HCT116 (cell line): ENCODE data around the gene ITGA7. TPM values are rescaled to one million over a fixed set of nuclear protein-coding genes. Genes with fewer than 3 reads are reported as not detected.
A peak's percentile ranks its signal among the peaks of the same experiment; 100 is the strongest.

Experiments
- ATAC-seq: fragments of 200-7000 bp; cut with Tn5 transposase; 2 replicates; pipeline ENCODE4 v1.9.1; 2020; ENCODE audit warnings: mild to moderate bottlenecking, moderate library complexity
- BruUV-seq: library from RNA; stranded (reverse); fragments of 400-500 nt; replicated peaks from 2 replicates; lab custom pipeline; 2021; lab: Mats Ljungman, UMichigan
- CTCF ChIA-PET: fragments of 300-600 bp; sonication (Branson Sonifier 250); formaldehyde crosslinking; loops from one replicate; lab custom pipeline; 2021; ENCODE audit warnings: antibody characterized with exemption; lab: Charles Lee
- POLR2A ChIA-PET: fragments of 300-600, 350-600 bp; sonication (Branson Sonifier 250); formaldehyde crosslinking; loops from one replicate; lab custom pipeline; 2021; ENCODE audit warnings: antibody characterized with exemption; lab: Charles Lee
- RAD21 ChIA-PET, 2 experiments: fragments of 300-600 bp; sonication (Branson Sonifier 250); formaldehyde crosslinking; loops; one replicate each; lab custom pipeline; 2023; ENCODE audit warnings: low total read pairs in 2 of 2; ENCODE audit not compliant: uncharacterized antibody in 2 of 2, unreplicated experiment in 2 of 2, low non-redundant PET in 1 of 2; lab: Charles Lee
- DNase-seq: peaks from one replicate; pipeline ENCODE4 v3.0.0-alpha.2; 2010; ENCODE audit warnings: low read depth, low spot score
- H2AFZ ChIP-seq: fragments of 200-600 bp; shearing (Covaris generic), sonication (generic); 2 replicates; pipeline ENCODE4 v1.6.1; 2017; ENCODE audit warnings: low read depth, mixed run types, mixed read lengths, antibody characterized with exemption, low read length; ENCODE audit not compliant: poor library complexity, severe bottlenecking
- H3K27ac ChIP-seq: 2 replicates; pipeline ENCODE4 v1.5.1; 2012; ENCODE audit warnings: low read depth, low read length
- H3K27me3 ChIP-seq: fragments of 200-600 bp; sonication (generic); 2 replicates; pipeline ENCODE4 v1.6.1; 2016; ENCODE audit warnings: mixed run types, low read length, mixed read lengths; ENCODE audit not compliant: insufficient read depth
- H3K36me3 ChIP-seq, 2 experiments: fragments of 200-500 bp in 1 of 2; fragments of 200-600 bp in 1 of 2; sonication (Bioruptor generic) in 1 of 2; sonication (generic) in 1 of 2; 2 replicates each; pipeline versions ENCODE4 v1.5.1 to v1.6.1; 2014 to 2016; ENCODE audit warnings: low read length in 2 of 2, inconsistent platforms in 1 of 2, mixed read lengths in 1 of 2, mixed run types in 1 of 2; ENCODE audit not compliant: insufficient read depth in 2 of 2, control insufficient read depth in 1 of 2
- H3K4me1 ChIP-seq, 2 experiments: fragments of 200-600 bp in 1 of 2; sonication (generic) in 1 of 2; 2 replicates each; pipeline versions ENCODE4 v1.5.1 to v1.6.1; 2012 to 2017; ENCODE audit warnings: low read length in 2 of 2, inconsistent platforms in 1 of 2, mild to moderate bottlenecking in 1 of 2, mixed read lengths in 1 of 2, mixed run types in 1 of 2, moderate library complexity in 1 of 2; ENCODE audit not compliant: insufficient read depth in 2 of 2, control insufficient read depth in 1 of 2
- H3K4me2 ChIP-seq: fragments of 200-600 bp; sonication (generic); 2 replicates; pipeline ENCODE4 v1.6.1; 2017; ENCODE audit warnings: mixed run types, low read length, mixed read lengths
- H3K4me3 ChIP-seq, 2 experiments: fragments of 200-600 bp in 1 of 2; sonication (generic) in 1 of 2; replicated peaks in 1 of 2; 2 replicates each; pipeline ENCODE4 v1.5.1; 2011 to 2016; ENCODE audit warnings: low read length in 2 of 2, control low read depth in 1 of 2, low read depth in 1 of 2, mild to moderate bottlenecking in 1 of 2, mixed read lengths in 1 of 2, mixed run types in 1 of 2
- H3K79me2 ChIP-seq: fragments of 200-600 bp; sonication (generic); 2 replicates; pipeline ENCODE4 v1.6.1; 2017; ENCODE audit warnings: mild to moderate bottlenecking, mixed run types, low read length, moderate library complexity, mixed read lengths; ENCODE audit not compliant: insufficient read depth
- H3K9ac ChIP-seq: fragments of 200-600 bp; sonication (generic); 2 replicates; pipeline ENCODE4 v1.6.1; 2016; ENCODE audit warnings: low read length, mixed read lengths
- H3K9me2 ChIP-seq: fragments of 200-600 bp; sonication (generic), shearing (Covaris generic); 2 replicates; pipeline ENCODE4 v1.6.1; 2017; ENCODE audit warnings: mixed run types, mild to moderate bottlenecking, moderate library complexity; ENCODE audit not compliant: insufficient read depth
- H3K9me3 ChIP-seq, 2 experiments: fragments of 200-500 bp in 1 of 2; fragments of 200-600 bp in 1 of 2; sonication (Bioruptor generic) in 1 of 2; sonication (generic) in 1 of 2; 2 replicates each; pipeline ENCODE4 v1.6.1; 2014 to 2017; ENCODE audit warnings: low read length in 2 of 2, mixed read lengths in 2 of 2, inconsistent platforms in 1 of 2, low read depth in 1 of 2, mild to moderate bottlenecking in 1 of 2, mixed run types in 1 of 2, moderate library complexity in 1 of 2; ENCODE audit not compliant: control insufficient read depth in 1 of 2, insufficient read depth in 1 of 2
- H4K20me1 ChIP-seq: fragments of 200-600 bp; sonication (generic), shearing (Covaris generic); 2 replicates; pipeline ENCODE4 v1.6.1; 2017; ENCODE audit warnings: mixed run types, mild to moderate bottlenecking, moderate library complexity; ENCODE audit not compliant: insufficient read depth
- CEBPB ChIP-seq: IDR thresholded peaks from 2 replicates; pipeline ENCODE4 v1.6.1; 2012; ENCODE audit warnings: low read depth
- EZH2phosphoT487 ChIP-seq: fragments of 200-600 bp; IDR thresholded peaks from 2 replicates; pipeline ENCODE4 v1.6.1; 2018; ENCODE audit warnings: antibody characterized with exemption, borderline replicate concordance
- POLR2AphosphoS5 ChIP-seq: IDR thresholded peaks from 2 replicates; pipeline ENCODE4 v1.6.1; 2011; ENCODE audit warnings: mild to moderate bottlenecking, low read depth, low read length, moderate library complexity
- RAD21 ChIP-seq: IDR thresholded peaks from 2 replicates; pipeline ENCODE4 v1.6.1; 2012; ENCODE audit warnings: low read depth, mild to moderate bottlenecking
- REST ChIP-seq: IDR thresholded peaks from 2 replicates; pipeline ENCODE4 v1.6.1; 2012; ENCODE audit warnings: low read depth
- SP1 ChIP-seq: IDR thresholded peaks from 2 replicates; pipeline ENCODE4 v1.6.1; 2012; ENCODE audit warnings: low read depth
- YY1 ChIP-seq: IDR thresholded peaks from 2 replicates; pipeline ENCODE4 v1.6.1; 2011; ENCODE audit warnings: low read length, low read depth, moderate library complexity, mild to moderate bottlenecking; ENCODE audit not compliant: insufficient replicate concordance; ENCODE audit errors: extremely low read depth
- ZFX ChIP-seq: fragments of 450-650 bp; IDR thresholded peaks from 2 replicates; pipeline ENCODE4 v1.6.1; 2017
- intact Hi-C: fragments of 100-400 bp; cut with micrococcal nuclease; formaldehyde crosslinking; loops from 2 replicates; pipeline ENCODE4 v1.10.0; 2022
- total RNA-seq: library from RNA; stranded (reverse); gene quantifications from one replicate; pipeline ENCODE4 v1.2.1, GENCODE V29; 2021; ENCODE audit not compliant: unreplicated experiment
- TF ChIP-seq, protein P1 (sequence below), 3 experiments: fragments of 200-600 bp in 1 of 3; sonication (generic) in 1 of 3; IDR thresholded peaks in 2 of 3; conservative IDR thresholded peaks in 1 of 3; 2 replicates each; pipeline ENCODE4 v1.5.1; 2012 to 2017; ENCODE audit warnings: low read depth in 2 of 3, low read length in 2 of 3, antibody characterized with exemption in 1 of 3, borderline replicate concordance in 1 of 3, control low read depth in 1 of 3, mild to moderate bottlenecking in 1 of 3, mixed read lengths in 1 of 3, mixed run types in 1 of 3, moderate library complexity in 1 of 3; ENCODE audit not compliant: insufficient read depth in 1 of 3

The ITGA7 gene
- total RNA-seq, 1 experiment from 2014 or later = 17.8 TPM

GRCh38 chr12:55736780-55737580, 29.3 kb upstream of the ITGA7 start:
- no peak overlapping the region for H3K9ac ChIP-seq
- H3K4me1 ChIP-seq = peaks cover 12 to 42% of the 10 kb centered on the region in 2 experiments
- no peaks in the 10 kb centered on the region for H4K20me1 ChIP-seq
- no peak overlapping the region for H2AFZ ChIP-seq
- H3K27ac ChIP-seq = peak overlapping the region; percentile 46; the same call in 1 of the 2 replicates
- H3K36me3 ChIP-seq = no peaks in the 10 kb centered on the region
- no peaks in the 10 kb centered on the region for H3K79me2 ChIP-seq
- peak overlapping the region; percentile 88 for H3K4me2 ChIP-seq
- peak; percentile 91 for DNase-seq
- intact Hi-C loops = loop anchor here (1.0 to 10.0 kb wide), 4 partner anchors 56 to 378 kb away; partner anchors contain the start of genes RPL41 and ZC3H10
- H3K9me3 ChIP-seq = no peaks in the 10 kb centered on the region
- ChIA-PET CTCF (interaction anchor here (0.6 to 3.6 kb wide), 30 partner anchors 8 to 453 kb away, joined by 3 to 49 read pairs (median 4); partner anchors contain the start of genes BLOC1S1, CD63, DGKA and DNAJC14), RAD21 (interaction anchor here (0.8 to 1.6 kb wide), 5 partner anchors 12 to 78 kb away, joined by 3 to 11 read pairs (median 4); a partner anchor contains a TSS), POLR2A (interaction anchor here (0.5 to 3.8 kb wide), 5 partner anchors 7 to 454 kb away, joined by 4 to 24 read pairs (median 5); partner anchors contain the start of genes CD63 and RPL41)
- H3K27me3 ChIP-seq = no peaks in the 10 kb centered on the region
- no TSS peak for BruUV-seq
- TF ChIP-seq ZFX = no peak
- peak; percentile 95 for TF ChIP-seq RAD21
- TF ChIP-seq EZH2phosphoT487 = no peak
- TF ChIP-seq SP1 = 0 out of 2 replicates have a peak, but pooled peaks have one; percentile 11
- TF ChIP-seq YY1 = peak; percentile 65
- peak; percentile 31; the same call in 1 of the 2 replicates for TF ChIP-seq POLR2AphosphoS5
- no peak for TF ChIP-seq CEBPB
- TF ChIP-seq, protein P1, sequence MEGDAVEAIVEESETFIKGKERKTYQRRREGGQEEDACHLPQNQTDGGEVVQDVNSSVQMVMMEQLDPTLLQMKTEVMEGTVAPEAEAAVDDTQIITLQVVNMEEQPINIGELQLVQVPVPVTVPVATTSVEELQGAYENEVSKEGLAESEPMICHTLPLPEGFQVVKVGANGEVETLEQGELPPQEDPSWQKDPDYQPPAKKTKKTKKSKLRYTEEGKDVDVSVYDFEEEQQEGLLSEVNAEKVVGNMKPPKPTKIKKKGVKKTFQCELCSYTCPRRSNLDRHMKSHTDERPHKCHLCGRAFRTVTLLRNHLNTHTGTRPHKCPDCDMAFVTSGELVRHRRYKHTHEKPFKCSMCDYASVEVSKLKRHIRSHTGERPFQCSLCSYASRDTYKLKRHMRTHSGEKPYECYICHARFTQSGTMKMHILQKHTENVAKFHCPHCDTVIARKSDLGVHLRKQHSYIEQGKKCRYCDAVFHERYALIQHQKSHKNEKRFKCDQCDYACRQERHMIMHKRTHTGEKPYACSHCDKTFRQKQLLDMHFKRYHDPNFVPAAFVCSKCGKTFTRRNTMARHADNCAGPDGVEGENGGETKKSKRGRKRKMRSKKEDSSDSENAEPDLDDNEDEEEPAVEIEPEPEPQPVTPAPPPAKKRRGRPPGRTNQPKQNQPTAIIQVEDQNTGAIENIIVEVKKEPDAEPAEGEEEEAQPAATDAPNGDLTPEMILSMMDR (IDR thresholded peaks at IDR 0.05 in 2 of 3, conservative IDR thresholded peaks at IDR 0.05 in 1 of 3; ENCODE audit: borderline replicate concordance in 1 of 3, insufficient read depth in 1 of 3, low read depth in 2 of 3, low read length in 2 of 3) = peak; percentile 98 to 99 (median 99)
- TF ChIP-seq REST = no peak
- peak overlapping the region; percentile 63 to 64; a peak in 2 of 4 replicates for H3K4me3 ChIP-seq
- H3K9me2 ChIP-seq = no peaks in the 10 kb centered on the region
- ATAC-seq = peak; percentile 73
